GM19025 (cell line): ENCODE results near the gene CALN1.

Source experiments
- ATAC-seq: cut with Tn5 transposase; IDR thresholded peaks from one replicate; pipeline ENCODE4 v1.9.1; 2021; ENCODE audit warnings: mild to moderate bottlenecking, low read depth, moderate library complexity; ENCODE audit not compliant: unreplicated experiment

Gene CALN1

DNA sequence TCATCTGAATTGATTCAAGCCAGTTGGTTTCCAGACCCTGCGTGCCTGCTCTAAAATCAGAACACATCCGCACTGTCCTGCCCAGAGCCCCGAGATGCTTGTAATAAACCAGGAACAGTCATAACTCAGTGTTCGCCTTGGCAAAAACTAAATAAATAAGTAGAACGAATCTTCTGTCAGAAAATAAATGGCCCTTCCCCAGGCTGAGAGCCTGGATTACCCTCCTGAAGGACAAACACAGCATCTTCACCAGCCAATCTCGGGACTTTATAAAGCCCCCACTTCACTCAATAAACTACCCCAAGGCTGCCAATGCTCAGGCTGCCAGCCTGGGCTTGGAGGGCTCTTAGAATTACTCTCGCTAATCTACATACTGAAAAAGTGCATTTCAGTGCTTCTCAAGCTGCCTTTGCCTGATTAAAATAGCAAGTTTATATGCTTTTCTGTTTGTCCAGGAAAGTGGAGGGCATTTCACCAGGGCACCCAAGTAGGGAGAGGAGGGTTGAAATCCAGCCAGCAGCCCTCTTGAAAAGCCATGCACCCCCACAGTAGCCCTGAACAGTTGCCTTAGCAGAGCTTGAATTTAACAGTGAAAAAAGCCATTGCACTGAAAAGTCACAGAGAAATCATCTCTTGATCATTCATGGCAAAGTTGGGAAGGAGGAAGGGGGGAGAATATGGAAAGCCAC is 136.6 kb downstream of the CALN1 start:
- no peak for ATAC-seq

DNA sequence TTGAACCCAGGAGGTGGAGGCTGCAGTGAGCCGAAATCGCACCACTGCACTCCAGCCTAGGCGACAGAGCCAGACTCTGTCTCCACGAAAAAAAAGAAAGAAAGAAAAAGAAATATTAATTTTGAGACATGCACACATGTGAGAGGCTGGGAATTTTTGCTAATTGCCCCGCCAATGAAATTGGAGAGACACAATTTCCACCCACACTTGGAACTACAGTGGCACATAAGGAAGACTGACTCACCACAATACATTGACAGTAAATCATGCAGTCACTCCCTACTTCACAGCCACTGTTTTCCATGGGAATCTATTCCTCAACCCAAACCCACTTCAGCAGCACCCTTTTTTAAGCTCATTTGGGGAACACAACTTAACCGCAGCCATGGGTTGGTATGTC is 139.7 kb downstream of the CALN1 start:
- no peak for ATAC-seq

DNA sequence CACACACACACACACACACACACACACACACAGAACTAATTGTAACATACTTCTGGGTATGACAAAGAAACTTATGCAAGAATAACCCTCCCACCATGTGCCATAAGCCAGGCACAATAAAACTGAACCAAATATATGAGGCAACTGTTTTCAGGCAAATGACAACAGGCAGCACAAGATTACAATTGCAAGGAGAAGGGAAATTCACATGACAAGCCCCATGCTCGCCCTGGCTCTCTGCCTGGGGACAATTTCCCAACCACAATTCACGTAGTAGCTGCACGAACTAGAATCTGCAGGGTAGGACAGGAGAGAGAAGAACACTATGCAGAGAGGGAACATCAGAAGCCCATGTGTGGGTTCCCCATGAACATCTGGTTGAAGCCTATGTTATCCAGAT is 143.3 kb downstream of the CALN1 start:
- no peak for ATAC-seq

- ATAC-seq = no peak
Observed at GRCh38 chr7:72268090-72268489, 144.0 kb downstream of the CALN1 start.

DNA sequence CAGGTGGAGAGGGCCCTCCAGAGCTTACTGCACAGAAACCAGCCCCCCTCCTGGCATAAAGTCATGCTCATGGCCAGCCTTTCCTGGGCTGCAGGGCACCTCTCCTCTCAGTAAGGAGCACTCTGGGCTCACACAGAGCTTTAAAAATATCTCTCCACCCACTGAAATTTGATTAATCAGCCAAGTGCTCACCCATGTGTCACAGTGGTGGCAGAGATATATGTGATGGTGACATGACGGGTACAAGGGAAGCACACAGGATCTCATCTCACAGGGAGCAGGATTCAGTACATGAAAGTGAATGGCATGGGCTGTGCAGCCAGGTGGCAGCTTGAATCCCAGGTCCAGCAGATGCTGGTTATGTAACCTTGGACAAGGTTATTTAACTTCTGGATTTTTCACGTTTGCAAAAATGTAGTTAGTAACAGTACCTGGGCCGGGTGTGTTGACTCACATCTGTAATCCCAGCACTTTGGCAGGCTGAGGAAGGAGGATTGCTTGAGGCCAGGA is 144.8 kb downstream of the CALN1 start:
- no peak for ATAC-seq

GRCh38 chr7:72266771-72267170 is 145.4 kb downstream of the CALN1 start:
- ATAC-seq = no peak

DNA sequence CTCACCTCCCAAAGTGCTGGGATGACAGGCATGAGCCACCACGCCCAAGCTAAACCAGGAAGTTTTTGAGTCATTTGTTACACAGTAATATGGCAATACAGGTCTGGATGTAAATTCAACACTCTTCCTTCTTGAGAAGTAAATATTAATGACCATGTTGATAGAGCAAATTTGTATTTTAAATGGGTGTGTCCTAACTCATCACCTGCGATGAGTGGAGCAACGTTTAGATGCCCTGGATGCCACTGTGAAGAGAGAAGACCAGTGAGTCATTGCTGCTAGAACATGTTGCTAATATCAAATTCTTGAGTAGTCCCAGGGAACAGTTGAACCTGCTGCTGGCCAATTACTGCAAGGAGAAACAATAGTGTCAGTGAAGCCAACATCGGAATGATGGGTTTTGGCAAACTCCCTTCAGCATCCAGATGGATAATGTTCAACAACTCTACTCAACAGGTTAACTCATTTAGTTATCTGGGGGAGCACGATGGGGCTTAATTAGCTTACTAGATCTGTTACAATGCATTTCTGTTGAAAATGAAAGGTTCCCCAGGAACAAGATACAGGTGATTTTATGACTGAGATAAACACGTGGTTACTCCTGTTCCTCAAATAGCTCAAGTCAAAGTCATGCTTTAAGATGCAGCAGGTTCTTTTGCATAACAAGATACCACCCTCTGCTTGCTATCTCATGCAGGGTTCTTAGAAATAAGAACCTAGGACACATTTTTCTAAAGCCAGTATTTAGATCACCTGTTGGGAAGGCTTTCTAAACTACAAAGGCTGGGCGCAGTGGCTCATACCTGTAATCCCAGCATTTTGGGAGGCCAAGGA is 146.8 kb downstream of the CALN1 start:
- ATAC-seq = no peak

DNA sequence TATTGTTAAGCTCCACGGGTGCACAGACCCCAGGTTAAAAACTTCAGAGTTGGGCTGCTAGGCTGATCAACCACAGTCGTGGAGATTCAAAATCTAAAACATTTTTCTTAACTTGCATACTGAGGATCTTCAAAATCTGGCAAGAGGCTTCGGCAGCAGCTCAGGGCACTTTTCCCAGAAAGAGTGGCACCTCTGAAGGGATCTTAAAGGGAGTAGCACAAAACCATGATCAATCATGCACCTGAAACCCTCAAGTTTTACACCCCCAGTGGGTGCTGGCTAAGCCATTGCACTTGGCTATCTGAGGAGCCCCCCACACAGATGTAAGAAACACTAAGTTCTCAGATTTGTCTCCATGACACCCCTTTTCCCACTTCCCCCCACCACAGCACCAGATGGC is 151.7 kb downstream of the CALN1 start:
- no peak for ATAC-seq

DNA sequence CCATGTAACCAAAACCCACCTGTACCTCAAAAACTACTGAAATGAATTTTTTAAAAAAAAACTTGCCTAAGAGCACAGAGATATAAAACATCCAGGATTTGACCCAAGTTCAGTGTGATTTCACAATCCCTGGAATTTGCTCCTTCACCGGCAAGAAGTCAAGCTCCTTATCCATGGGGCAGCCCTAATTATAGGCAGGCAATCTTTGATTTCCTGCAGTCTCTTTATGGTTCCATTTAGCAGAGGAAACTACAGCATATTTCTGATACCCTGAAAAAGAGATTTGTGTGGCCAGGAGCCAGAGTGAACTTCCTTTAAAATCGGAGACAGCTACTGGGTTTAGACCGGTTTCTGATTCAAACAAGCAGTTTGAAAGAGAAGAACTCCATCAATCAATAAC is 154.1 kb downstream of the CALN1 start:
- no peak for ATAC-seq

GRCh38 chr7:72254455-72254854 is 157.7 kb downstream of the CALN1 start:
- ATAC-seq = no peak

GRCh38 chr7:72249106-72249505 is 163.0 kb downstream of the CALN1 start:
- ATAC-seq = no peak

- ATAC-seq = no peak
Observed at GRCh38 chr7:72244826-72245398, 167.2 kb downstream of the CALN1 start.

DNA sequence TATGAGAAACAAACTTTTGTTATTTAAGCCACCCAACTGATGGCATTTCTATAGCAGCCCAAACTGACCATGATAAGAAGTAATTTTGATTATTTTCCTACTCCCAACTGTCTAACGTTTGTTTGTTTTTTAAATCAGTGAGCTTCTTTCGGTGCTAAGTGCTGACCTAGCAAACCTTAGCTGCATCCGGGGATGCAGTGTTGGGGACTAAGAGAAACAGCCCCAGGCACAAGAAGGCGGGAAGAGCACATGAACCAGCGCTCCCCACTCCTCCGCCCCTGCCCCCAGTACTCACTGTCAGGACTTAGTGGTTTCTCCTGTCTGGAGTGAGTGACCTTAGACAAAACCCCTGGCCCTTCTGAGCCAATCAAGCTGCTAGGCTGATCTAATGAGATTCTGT is 168.8 kb downstream of the CALN1 start:
- ATAC-seq = no peak

DNA sequence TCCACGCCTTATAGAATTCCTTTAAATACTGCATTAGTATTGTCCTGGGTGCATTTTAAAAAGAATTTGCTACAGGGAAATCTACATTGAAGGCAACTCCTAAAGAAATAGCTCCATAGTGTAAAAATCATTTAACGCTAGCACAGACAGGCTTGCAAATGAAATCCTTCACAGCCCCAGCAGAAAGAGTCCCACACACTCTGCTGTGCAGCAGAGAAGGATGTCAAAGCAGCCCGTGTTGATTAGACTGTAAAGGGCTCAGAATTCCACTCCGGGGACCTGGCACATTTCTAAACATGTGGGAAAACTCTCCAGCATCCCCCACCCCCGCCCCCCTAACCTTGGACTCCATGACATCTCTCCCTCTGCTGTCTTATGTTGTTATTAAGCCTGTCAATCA is 176.8 kb downstream of the CALN1 start:
- no peak for ATAC-seq

GRCh38 chr7:72234086-72234485 is 178.1 kb downstream of the CALN1 start:
- ATAC-seq = no peak

DNA sequence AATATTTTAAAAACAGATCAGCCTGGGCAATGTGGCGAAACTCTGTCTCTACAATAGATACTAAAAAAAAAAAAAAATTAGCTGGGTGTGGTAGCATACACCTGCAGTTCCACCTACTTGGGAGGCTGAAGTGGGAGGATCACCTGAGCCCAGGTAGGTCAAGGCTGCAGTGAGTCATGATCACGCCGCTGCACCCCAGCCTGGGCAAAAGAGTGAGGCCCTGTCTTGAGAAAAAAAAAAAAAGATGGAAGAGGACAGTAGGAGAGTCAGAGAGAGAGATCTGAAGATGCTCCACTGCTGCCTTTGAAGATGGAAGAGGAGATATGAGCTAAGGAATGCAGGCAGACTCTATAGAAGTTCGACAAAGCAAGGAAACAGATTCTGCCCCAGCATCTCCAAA is 181.9 kb downstream of the CALN1 start:
- ATAC-seq = no peak

GRCh38 chr7:72223351-72223750 is 188.8 kb downstream of the CALN1 start:
- no peak for ATAC-seq

GRCh38 chr7:72222136-72222535 is 190.0 kb downstream of the CALN1 start:
- no peak for ATAC-seq

DNA sequence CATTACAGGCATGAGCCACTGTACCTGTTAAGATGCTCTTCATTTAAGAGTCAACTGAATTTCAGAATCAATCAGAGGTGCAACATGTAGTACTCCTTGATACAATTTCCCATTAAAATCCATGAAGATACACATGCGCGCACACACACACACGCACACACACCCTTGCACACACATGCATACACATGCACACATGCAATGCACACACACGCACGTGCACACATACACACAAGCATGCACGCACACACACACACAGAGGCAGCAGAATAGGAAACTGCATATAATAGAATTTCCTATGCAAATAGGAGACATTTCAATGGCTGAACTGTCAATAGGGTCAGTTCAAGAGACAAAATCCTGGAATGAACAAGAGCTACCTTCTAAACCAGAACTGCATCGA is 192.6 kb downstream of the CALN1 start:
- ATAC-seq = no peak

- no peak for ATAC-seq
Observed at GRCh38 chr7:72217151-72217550, 195.0 kb downstream of the CALN1 start.

GRCh38 chr7:72213769-72214168 is 198.4 kb downstream of the CALN1 start:
- ATAC-seq = no peak

- ATAC-seq = no peak
Observed at GRCh38 chr7:72213081-72213480, 199.1 kb downstream of the CALN1 start.
